ENCODE measurements around the gene AIRE.

DNA sequence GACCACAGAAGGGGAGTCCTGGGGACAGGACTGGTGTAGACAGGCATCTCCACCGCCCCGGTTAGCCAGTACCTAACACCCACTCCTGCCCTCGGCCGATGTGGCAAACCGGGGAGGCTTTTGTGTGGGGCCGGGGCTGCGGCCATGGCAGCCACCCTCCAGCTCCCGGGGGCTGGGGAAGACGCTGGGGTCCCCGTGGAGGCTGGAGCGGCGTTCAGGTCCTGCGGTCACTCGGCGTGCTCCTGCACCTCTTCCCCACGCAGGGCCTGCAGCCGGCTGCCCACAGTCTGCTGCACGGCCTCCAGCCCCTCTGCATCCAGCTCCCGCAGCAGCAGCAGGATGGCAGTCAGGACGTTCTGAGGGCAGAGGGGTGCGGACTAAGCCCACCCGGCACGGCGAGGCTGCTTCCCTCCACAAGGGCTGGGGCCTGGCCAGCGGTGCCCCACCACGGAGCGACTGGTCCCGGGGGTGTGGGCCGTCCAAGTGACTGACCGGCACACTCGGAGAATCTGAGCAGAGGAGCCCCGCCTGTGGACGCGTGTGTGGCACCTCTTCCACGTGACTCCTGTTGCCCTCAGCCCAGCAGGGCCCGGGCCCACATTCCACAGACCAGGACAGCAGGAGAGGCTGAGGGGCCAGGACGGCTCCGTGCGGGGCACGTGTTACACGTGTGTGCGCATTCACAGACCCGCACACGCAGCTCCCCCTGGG, 44.5 kb downstream of the AIRE start:
- TF ChIP-seq, protein P1, sequence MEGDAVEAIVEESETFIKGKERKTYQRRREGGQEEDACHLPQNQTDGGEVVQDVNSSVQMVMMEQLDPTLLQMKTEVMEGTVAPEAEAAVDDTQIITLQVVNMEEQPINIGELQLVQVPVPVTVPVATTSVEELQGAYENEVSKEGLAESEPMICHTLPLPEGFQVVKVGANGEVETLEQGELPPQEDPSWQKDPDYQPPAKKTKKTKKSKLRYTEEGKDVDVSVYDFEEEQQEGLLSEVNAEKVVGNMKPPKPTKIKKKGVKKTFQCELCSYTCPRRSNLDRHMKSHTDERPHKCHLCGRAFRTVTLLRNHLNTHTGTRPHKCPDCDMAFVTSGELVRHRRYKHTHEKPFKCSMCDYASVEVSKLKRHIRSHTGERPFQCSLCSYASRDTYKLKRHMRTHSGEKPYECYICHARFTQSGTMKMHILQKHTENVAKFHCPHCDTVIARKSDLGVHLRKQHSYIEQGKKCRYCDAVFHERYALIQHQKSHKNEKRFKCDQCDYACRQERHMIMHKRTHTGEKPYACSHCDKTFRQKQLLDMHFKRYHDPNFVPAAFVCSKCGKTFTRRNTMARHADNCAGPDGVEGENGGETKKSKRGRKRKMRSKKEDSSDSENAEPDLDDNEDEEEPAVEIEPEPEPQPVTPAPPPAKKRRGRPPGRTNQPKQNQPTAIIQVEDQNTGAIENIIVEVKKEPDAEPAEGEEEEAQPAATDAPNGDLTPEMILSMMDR (conservative IDR thresholded peaks at IDR 0.05 in 1 of 2, IDR thresholded peaks at IDR 0.05 in 1 of 2; ENCODE audit: extremely low read depth in 1 of 2, insufficient read depth in 1 of 2, low read depth in 1 of 2, low read length in 2 of 2), result no peak
- TF ChIP-seq EZH2 (IDR thresholded peaks at IDR 0.05; ENCODE audit: borderline replicate concordance, low read length), result no peak

Measured in mammary epithelial cell (primary cell).